T-cell (primary cell): ENCODE measurements around the gene ESR1. TPM values are rescaled to one million over a fixed set of nuclear protein-coding genes. Genes with fewer than 3 reads are reported as not detected.

ENCODE experiments used
- ATAC-seq, 4 experiments: fragments of 200-7000 bp in 3 of 4; fragments of 150-1000 bp in 1 of 4; cut with Tn5 transposase; replicated peaks in 1 of 4; 1 replicate in 3 of 4; 2 replicates in 1 of 4; pipeline ENCODE4 v1.10.0; 2021; ENCODE audit warnings: moderate library complexity in 3 of 4, mild to moderate bottlenecking in 2 of 4, moderate number of reproducible peaks in 1 of 4
- CTCF ChIA-PET, 2 donors: fragments of 300-600 bp; sonication (Branson Sonifier 250); formaldehyde crosslinking; loops; one replicate each; lab custom pipeline; 2022; ENCODE audit warnings: antibody characterized with exemption in 2 of 2; lab: Charles Lee
- POLR2A ChIA-PET, 2 donors: fragments of 300-600 bp; sonication (Branson Sonifier 250); formaldehyde crosslinking; loops; one replicate each; lab custom pipeline; 2022; ENCODE audit warnings: antibody characterized with exemption in 2 of 2; lab: Charles Lee
- DNase-seq, 35 experiments: peaks; one replicate each; pipeline versions ENCODE4 v3.0.0 to v3.0.0-alpha.2; 2013 to 2023
- H3K27ac ChIP-seq: one replicate; pipeline ENCODE4 v1.5.1; 2013; ENCODE audit warnings: low read length
- H3K27me3 ChIP-seq, 2 experiments: replicated peaks in 1 of 2; 1 replicate in 1 of 2; 2 replicates in 1 of 2; pipeline versions ENCODE4 v1.6.1 to v1.7.0; 2013; ENCODE audit warnings: low read length in 1 of 2, mixed read lengths in 1 of 2; ENCODE audit not compliant: control insufficient read depth in 2 of 2, insufficient read depth in 2 of 2; ENCODE audit errors: extremely low read depth in 1 of 2
- H3K36me3 ChIP-seq, 2 donors: 1 replicate in 1 of 2; 2 replicates in 1 of 2; pipeline versions ENCODE4 v1.6.1 to v1.7.0; 2013; ENCODE audit warnings: low read length in 1 of 2; ENCODE audit not compliant: control insufficient read depth in 2 of 2, insufficient read depth in 1 of 2; ENCODE audit errors: extremely low read depth in 1 of 2
- H3K4me1 ChIP-seq, 2 experiments: 1 replicate in 1 of 2; 2 replicates in 1 of 2; pipeline versions ENCODE4 v1.6.1 to v1.7.0; 2013; ENCODE audit warnings: low read length in 2 of 2, mixed read lengths in 1 of 2; ENCODE audit not compliant: insufficient read depth in 2 of 2, control insufficient read depth in 1 of 2; ENCODE audit errors: extremely low read depth in 1 of 2
- H3K4me3 ChIP-seq, 2 donors: 1 replicate in 1 of 2; 2 replicates in 1 of 2; pipeline versions ENCODE4 v1.5.1 to v1.7.0; 2013; ENCODE audit warnings: mild to moderate bottlenecking in 2 of 2, low read length in 1 of 2, moderate library complexity in 1 of 2; ENCODE audit not compliant: control insufficient read depth in 1 of 2; ENCODE audit errors: extremely low read depth in 1 of 2
- H3K9me3 ChIP-seq: 2 replicates; pipeline ENCODE4 v1.7.0; 2013
- H3K27ac Mint-ChIP-seq, 2 donors: one replicate each; pipeline ENCODE4 v1.8.0; 2020 to 2021; ENCODE audit warnings: mild to moderate bottlenecking in 2 of 2, mixed read lengths in 2 of 2
- H3K27me3 Mint-ChIP-seq, 2 donors: one replicate each; pipeline ENCODE4 v1.8.0; 2021 to 2022; ENCODE audit warnings: mixed read lengths in 2 of 2
- H3K36me3 Mint-ChIP-seq: one replicate; pipeline ENCODE4 v1.8.0; 2021; ENCODE audit warnings: mixed read lengths
- H3K4me1 Mint-ChIP-seq, 3 donors: one replicate each; pipeline ENCODE4 v1.8.0; 2020 to 2022; ENCODE audit warnings: mixed read lengths in 3 of 3, mild to moderate bottlenecking in 1 of 3
- H3K4me3 Mint-ChIP-seq, 3 donors: one replicate each; pipeline ENCODE4 v1.8.0; 2020 to 2022; ENCODE audit warnings: mild to moderate bottlenecking in 3 of 3, mixed read lengths in 3 of 3, moderate library complexity in 3 of 3
- H3K9me3 Mint-ChIP-seq, 3 donors: one replicate each; pipeline ENCODE4 v1.8.0; 2020 to 2022; ENCODE audit warnings: mixed read lengths in 3 of 3
- WGBS: methylation state at CpG from one replicate; pipeline ENCODE4 v1.1.5; 2013; ENCODE audit warnings: missing lambda C conversion rate; ENCODE audit not compliant: insufficient coverage; 5-methylcytosine and 5-hydroxymethylcytosine counted together
- total RNA-seq, 35 experiments: library from RNA in 6 of 35; stranded (reverse) in 6 of 35; fragments of 120-200 nt in 1 of 35; gene quantifications; one replicate each; pipeline versions ENCODE4 v1.2.1 to v1.2.4 and lab custom pipeline; 2013 to 2026

The ESR1 gene
- total RNA-seq, 5 donors from 2014 or later (not counting 1 experiment from before 2014, with no cell fraction given), result 1.5 to 7.3 (median 5.8) TPM

- ChIA-PET CTCF (interaction anchor here in 1 of 2 donors (0.8 kb wide), 1 partner anchor 116 kb away, joined by 4 read pairs; no protein-coding TSS in a partner anchor), POLR2A (no interaction called here)
- Histone ChIP-seq H3K4me1 (peaks cover 0 to 4% of the 10 kb centered on the region in 2 experiments), H3K27ac (peak overlapping the region; percentile 36), H3K36me3 (peaks cover 6 to 68% of the 10 kb centered on the region in 2 donors), H3K9me3 (no peaks in the 10 kb centered on the region), H3K4me3 (no peak overlapping the region), H3K27me3 (no peaks in the 10 kb centered on the region)
- Mint-ChIP-seq H3K4me1 (peaks cover 12 to 25% (median 25%) of the 10 kb centered on the region in 3 donors), H3K9me3 (no peaks in the 10 kb centered on the region), H3K36me3 (peaks cover 46% of the 10 kb centered on the region), H3K4me3 (no peak overlapping the region), H3K27me3 (no peaks in the 10 kb centered on the region), H3K27ac (peak overlapping the region; percentile 60 to 61)
- ATAC-seq (no peak), DNase-seq (no peak)
Measured at GRCh38 chr6:152161501-152161900, 354.0 kb downstream of the ESR1 start.

- POLR2A ChIA-PET, result interaction anchor here (0.5 to 1.2 kb wide), 2 partner anchors 16 to 213 kb away, joined by 4 to 5 read pairs; no protein-coding TSS in a partner anchor
- H3K27me3 ChIP-seq, result no peaks in the 10 kb centered on the region
Measured at GRCh38 chr6:152164957-152165356, 357.5 kb downstream of the ESR1 start.

GRCh38 chr6:152166497-152166896 lies 359.0 kb downstream of the ESR1 start:
- Mint-ChIP-seq H3K27me3 (no peaks in the 10 kb centered on the region), H3K4me1 (peaks cover 37 to 45% (median 38%) of the 10 kb centered on the region in 3 donors), H3K4me3 (no peak overlapping the region), H3K36me3 (peaks cover 62% of the 10 kb centered on the region), H3K9me3 (peaks cover 0 to 3% (median 0%) of the 10 kb centered on the region in 3 donors), H3K27ac (no peak overlapping the region)
- H3K9me3 ChIP-seq, result no peaks in the 10 kb centered on the region
- DNase-seq (no peak), ATAC-seq (no peak)
- ChIA-PET CTCF (interaction anchor here in 1 of 2 donors (0.7 kb wide), 1 partner anchor 1236 kb away, joined by 3 read pairs; no protein-coding TSS in a partner anchor), POLR2A (no interaction called here)
- H3K4me3 ChIP-seq, result no peak overlapping the region
- peaks cover 6 to 68% of the 10 kb centered on the region in 2 donors for H3K36me3 ChIP-seq
- H3K27ac ChIP-seq, result no peak overlapping the region
- H3K4me1 ChIP-seq, result peaks cover 0 to 19% of the 10 kb centered on the region in 2 experiments
- 57% methylated on average over 1 of the region's 4 CpGs for WGBS
- H3K27me3 ChIP-seq, result no peaks in the 10 kb centered on the region

More at GRCh38 chr6:152164957-152165356, 357.5 kb downstream of the ESR1 start:
- WGBS, result 63% methylated on average over 1 of the region's 5 CpGs
- no peak overlapping the region for H3K4me3 ChIP-seq
- Mint-ChIP-seq H3K36me3 (peaks cover 51% of the 10 kb centered on the region), H3K27me3 (no peaks in the 10 kb centered on the region), H3K4me3 (no peak overlapping the region), H3K27ac (peak overlapping the region in 1 of 2 donors; percentile 9), H3K9me3 (no peaks in the 10 kb centered on the region), H3K4me1 (peaks cover 23 to 36% (median 31%) of the 10 kb centered on the region in 3 donors)
- H3K9me3 ChIP-seq, result no peaks in the 10 kb centered on the region
- H3K4me1 ChIP-seq, result peaks cover 0 to 6% of the 10 kb centered on the region in 2 experiments
- no peak overlapping the region for H3K27ac ChIP-seq
- H3K36me3 ChIP-seq, result peaks cover 12 to 64% of the 10 kb centered on the region in 2 donors
- CTCF ChIA-PET, result interaction anchor here in 1 of 2 donors (1.2 kb wide), 1 partner anchor 37 kb away, joined by 3 read pairs; no protein-coding TSS in a partner anchor
- ATAC-seq (no peak), DNase-seq (no peak)

GRCh38 chr6:152166897-152167296 lies 359.4 kb downstream of the ESR1 start:
- no peak overlapping the region for H3K4me3 ChIP-seq
- H3K27ac Mint-ChIP-seq, result no peak overlapping the region
- ChIA-PET CTCF (no interaction called here), POLR2A (no interaction called here)
- WGBS, result 100% methylated on average over 1 of the region's 5 CpGs
- H3K27me3 Mint-ChIP-seq, result no peaks in the 10 kb centered on the region
- peaks cover 37 to 45% (median 40%) of the 10 kb centered on the region in 3 donors for H3K4me1 Mint-ChIP-seq
- H3K36me3 Mint-ChIP-seq, result peaks cover 62% of the 10 kb centered on the region
- no peak for ATAC-seq
- no peaks in the 10 kb centered on the region for H3K27me3 ChIP-seq
- H3K27ac ChIP-seq, result no peak overlapping the region
- H3K36me3 ChIP-seq, result peaks cover 6 to 67% of the 10 kb centered on the region in 2 donors
- no peaks in the 10 kb centered on the region for H3K9me3 ChIP-seq
- peaks cover 0 to 16% of the 10 kb centered on the region in 2 experiments for H3K4me1 ChIP-seq
- H3K9me3 Mint-ChIP-seq, result peaks cover 0 to 3% (median 0%) of the 10 kb centered on the region in 3 donors
- no peak for DNase-seq
- no peak overlapping the region for H3K4me3 Mint-ChIP-seq

- H3K27ac ChIP-seq, result no peak overlapping the region
Measured at GRCh38 chr6:152167641-152168603, 360.4 kb downstream of the ESR1 start.

GRCh38 chr6:152170313-152170701 lies 362.8 kb downstream of the ESR1 start:
- Histone ChIP-seq H3K27me3 (no peaks in the 10 kb centered on the region), H3K4me3 (no peak overlapping the region), H3K9me3 (no peaks in the 10 kb centered on the region), H3K36me3 (peaks cover 10 to 75% of the 10 kb centered on the region in 2 donors), H3K27ac (peak overlapping the region; percentile 85), H3K4me1 (peaks cover 0 to 21% of the 10 kb centered on the region in 2 experiments)
- H3K4me1 Mint-ChIP-seq, result peaks cover 48 to 60% (median 56%) of the 10 kb centered on the region in 3 donors
- POLR2A ChIA-PET, result interaction anchor here in 1 of 2 donors (1.5 kb wide), 1 partner anchor 14 kb away, joined by 13 read pairs; no protein-coding TSS in a partner anchor
- H3K36me3 Mint-ChIP-seq, result peaks cover 63% of the 10 kb centered on the region
- ATAC-seq (no peak), DNase-seq (no peak)
- no peaks in the 10 kb centered on the region for H3K27me3 Mint-ChIP-seq
- peak overlapping the region; percentile 96 for H3K27ac Mint-ChIP-seq
- CTCF ChIA-PET, result interaction anchor here in 1 of 2 donors (1.8 kb wide), 1 partner anchor 15 kb away, joined by 17 read pairs; no protein-coding TSS in a partner anchor
- WGBS, result 85% methylated on average over 2 of the region's 4 CpGs
- H3K4me3 Mint-ChIP-seq, result peak overlapping the region; percentile 64 to 72 (median 66)
- H3K9me3 Mint-ChIP-seq, result peaks cover 0 to 3% (median 0%) of the 10 kb centered on the region in 3 donors

More at GRCh38 chr6:152167641-152168603, 360.4 kb downstream of the ESR1 start:
- H3K9me3 Mint-ChIP-seq, result peaks cover 0 to 3% (median 0%) of the 10 kb centered on the region in 3 donors
- Histone ChIP-seq H3K4me3 (no peak overlapping the region), H3K4me1 (peaks cover 0 to 21% of the 10 kb centered on the region in 2 experiments), H3K36me3 (peaks cover 10 to 70% of the 10 kb centered on the region in 2 donors), H3K9me3 (no peaks in the 10 kb centered on the region), H3K27me3 (no peaks in the 10 kb centered on the region)
- no peak for DNase-seq
- H3K4me3 Mint-ChIP-seq, result no peak overlapping the region
- H3K36me3 Mint-ChIP-seq, result peaks cover 61% of the 10 kb centered on the region
- POLR2A ChIA-PET, result no interaction called here
- H3K27ac Mint-ChIP-seq, result peak overlapping the region; percentile 51 to 73
- peaks cover 36 to 47% (median 42%) of the 10 kb centered on the region in 3 donors for H3K4me1 Mint-ChIP-seq
- H3K27me3 Mint-ChIP-seq, result no peaks in the 10 kb centered on the region
- ATAC-seq, result no peak
- 100% methylated on average over 8 of the region's 13 CpGs for WGBS
- CTCF ChIA-PET, result interaction anchor here in 1 of 2 donors (0.6 to 1.1 kb wide), 4 partner anchors 17 to 403 kb away, joined by 3 to 7 read pairs (median 4); no protein-coding TSS in a partner anchor
